IMR-90 (cell line): ENCODE measurements around the gene SLC37A1. TPM values are rescaled to one million over a fixed set of nuclear protein-coding genes. Genes with fewer than 3 reads are reported as not detected.

Source experiments
- ATAC-seq: fragments of 200-7000 bp; cut with Tn5 transposase; 2 replicates; pipeline ENCODE4 v1.9.1; 2020; ENCODE audit warnings: low read depth, mild to moderate bottlenecking, moderate library complexity
- BruUV-seq: library from RNA; stranded (reverse); fragments of 400-500 nt; replicated peaks from 2 replicates; lab custom pipeline; 2021; lab: Mats Ljungman, UMichigan
- CTCF ChIA-PET: fragments of 300-600 bp; formaldehyde crosslinking; extraction: SDS; loops from one replicate; lab custom pipeline; 2021; ENCODE audit warnings: antibody characterized with exemption; lab: Yijun Ruan, JAX
- POLR2A ChIA-PET: fragments of 300-600 bp; sonication (Branson Sonifier 250); formaldehyde crosslinking; loops from one replicate; lab custom pipeline; 2022; ENCODE audit warnings: antibody characterized with exemption; ENCODE audit not compliant: unreplicated experiment; lab: Charles Lee
- DNase-seq: peaks from one replicate; pipeline ENCODE4 v3.0.0; 2013
- H2AFZ ChIP-seq: replicated peaks from 2 replicates; pipeline ENCODE3; 2013; ENCODE audit warnings: low read length, mild to moderate bottlenecking; ENCODE audit not compliant: poor library complexity
- H2AK5ac ChIP-seq: 2 replicates; pipeline ENCODE4 v1.6.1; 2013; ENCODE audit warnings: low read depth, low read length, inconsistent platforms
- H2AK9ac ChIP-seq: replicated peaks from 2 replicates; pipeline ENCODE3; 2013; ENCODE audit warnings: mild to moderate bottlenecking, low read depth, low read length, moderate library complexity; ENCODE audit not compliant: poor library complexity
- H2BK120ac ChIP-seq: 2 replicates; pipeline ENCODE4 v1.6.1; 2013; ENCODE audit warnings: low read depth, low read length, inconsistent platforms
- H2BK15ac ChIP-seq: 3 replicates; pipeline ENCODE4 v1.6.1; 2013; ENCODE audit warnings: low read depth, low read length, inconsistent platforms
- H2BK20ac ChIP-seq: 2 replicates; pipeline ENCODE4 v1.6.1; 2013; ENCODE audit warnings: low read depth, mild to moderate bottlenecking, inconsistent platforms, low read length, moderate library complexity
- H2BK5ac ChIP-seq: 2 replicates; pipeline ENCODE4 v1.6.1; 2013; ENCODE audit warnings: mild to moderate bottlenecking, low read depth, low read length, inconsistent platforms; ENCODE audit not compliant: poor library complexity, severe bottlenecking
- H3K14ac ChIP-seq: replicated peaks from 2 replicates; pipeline ENCODE4 v1.6.1; 2013; ENCODE audit warnings: low read depth, low read length, inconsistent platforms
- H3K18ac ChIP-seq: 2 replicates; pipeline ENCODE4 v1.6.1; 2013; ENCODE audit warnings: low read depth, low read length, control low read depth
- H3K23ac ChIP-seq: 2 replicates; pipeline ENCODE4 v1.6.1; 2013; ENCODE audit warnings: low read depth, low read length, inconsistent platforms
- H3K27ac ChIP-seq: 2 replicates; pipeline ENCODE4 v1.5.1; 2013; ENCODE audit warnings: mild to moderate bottlenecking, control low read depth, low read length; ENCODE audit not compliant: insufficient read depth
- H3K27me3 ChIP-seq: 2 replicates; pipeline ENCODE4 v1.6.1; 2013; ENCODE audit warnings: low read length; ENCODE audit not compliant: control insufficient read depth, insufficient read depth
- H3K36me3 ChIP-seq: 2 replicates; pipeline ENCODE4 v1.6.1; 2013; ENCODE audit warnings: low read length, mixed read lengths; ENCODE audit not compliant: control insufficient read depth, insufficient read depth
- H3K4ac ChIP-seq: 2 replicates; pipeline ENCODE4 v1.6.1; 2013; ENCODE audit warnings: low read depth, low read length, inconsistent platforms
- H3K4me1 ChIP-seq: 2 replicates; pipeline ENCODE4 v1.6.1; 2013; ENCODE audit warnings: low read length, mixed read lengths; ENCODE audit not compliant: control insufficient read depth, insufficient read depth
- H3K4me2 ChIP-seq: 2 replicates; pipeline ENCODE4 v1.6.1; 2013; ENCODE audit warnings: low read depth, mild to moderate bottlenecking, control low read depth, low read length, moderate library complexity
- H3K4me3 ChIP-seq: 2 replicates; pipeline ENCODE4 v1.5.1; 2013; ENCODE audit warnings: low read depth, mild to moderate bottlenecking, control low read depth, low read length, moderate library complexity; ENCODE audit not compliant: insufficient read depth
- H3K56ac ChIP-seq: 2 replicates; pipeline ENCODE4 v1.6.1; 2013; ENCODE audit warnings: low read length, inconsistent platforms; ENCODE audit not compliant: insufficient read depth; ENCODE audit errors: extremely low read depth
- H3K79me1 ChIP-seq, 2 experiments: 2 replicates each; pipeline ENCODE4 v1.6.1; 2013; ENCODE audit warnings: low read length in 2 of 2, inconsistent platforms in 1 of 2, low read depth in 1 of 2
- H3K9ac ChIP-seq: 2 replicates; pipeline ENCODE4 v1.6.1; 2013; ENCODE audit warnings: low read depth, low read length, control low read depth
- H3K9me1 ChIP-seq: 2 replicates; pipeline ENCODE4 v1.6.1; 2013; ENCODE audit warnings: low read length, inconsistent platforms; ENCODE audit not compliant: insufficient read depth
- H3K9me3 ChIP-seq: 2 replicates; pipeline ENCODE4 v1.6.1; 2013; ENCODE audit warnings: low read length; ENCODE audit not compliant: control insufficient read depth, insufficient read depth
- H4K20me1 ChIP-seq: 2 replicates; pipeline ENCODE4 v1.6.1; 2013; ENCODE audit warnings: low read length, inconsistent platforms; ENCODE audit not compliant: insufficient read depth
- H4K5ac ChIP-seq: 2 replicates; pipeline ENCODE4 v1.6.1; 2013; ENCODE audit warnings: mild to moderate bottlenecking, low read depth, low read length, control low read depth
- H4K8ac ChIP-seq, 2 experiments: 2 replicates each; pipeline ENCODE4 v1.6.1; 2013; ENCODE audit warnings: low read depth in 2 of 2, low read length in 2 of 2, control low read depth in 1 of 2, inconsistent platforms in 1 of 2
- H4K91ac ChIP-seq: 2 replicates; pipeline ENCODE4 v1.6.1; 2013; ENCODE audit warnings: low read depth, low read length, inconsistent platforms; ENCODE audit not compliant: insufficient read depth
- BHLHE40 ChIP-seq: fragments of 150-350 bp; IDR thresholded peaks from 2 replicates; pipeline ENCODE4 v1.6.1; 2016; ENCODE audit warnings: mild to moderate bottlenecking, low read depth, low read length
- CHD1 ChIP-seq: IDR thresholded peaks from 2 replicates; pipeline ENCODE4 v1.6.1; 2012; ENCODE audit warnings: low read depth, low read length, improper control_type of control experiment
- FOS ChIP-seq: fragments of 150-350 bp; IDR thresholded peaks from 2 replicates; pipeline ENCODE4 v1.6.1; 2016; ENCODE audit warnings: low read depth, low read length
- MAFK ChIP-seq: IDR thresholded peaks from 2 replicates; pipeline ENCODE4 v1.6.1; 2012; ENCODE audit warnings: low read depth, low read length, improper control_type of control experiment
- MAZ ChIP-seq: IDR thresholded peaks from 2 replicates; pipeline ENCODE4 v1.6.1; 2012; ENCODE audit warnings: low read depth, mild to moderate bottlenecking, low read length, improper control_type of control experiment, moderate library complexity, borderline replicate concordance
- MXI1 ChIP-seq: IDR thresholded peaks from 2 replicates; pipeline ENCODE4 v1.6.1; 2012; ENCODE audit warnings: low read depth, mild to moderate bottlenecking, low read length, moderate library complexity, borderline replicate concordance
- NFE2L2 ChIP-seq: fragments of 150-350 bp; IDR thresholded peaks from 2 replicates; pipeline ENCODE4 v1.6.1; 2016; ENCODE audit warnings: low read depth, mild to moderate bottlenecking, low read length
- POLR2A ChIP-seq: IDR thresholded peaks from 2 replicates; pipeline ENCODE4 v1.6.1; 2012; ENCODE audit warnings: mild to moderate bottlenecking, low read depth, low read length
- RAD21 ChIP-seq: IDR thresholded peaks from 2 replicates; pipeline ENCODE4 v1.6.1; 2012; ENCODE audit warnings: low read length, improper control_type of control experiment
- RCOR1 ChIP-seq: IDR thresholded peaks from 2 replicates; pipeline ENCODE4 v1.6.1; 2012; ENCODE audit warnings: mild to moderate bottlenecking, low read length, improper control_type of control experiment; ENCODE audit not compliant: insufficient replicate concordance
- RFX5 ChIP-seq: IDR thresholded peaks from 2 replicates; pipeline ENCODE4 v1.8.0; 2012; ENCODE audit warnings: low read depth, mild to moderate bottlenecking, low read length, moderate library complexity
- SMC3 ChIP-seq: fragments of 150-350 bp; IDR thresholded peaks from 2 replicates; pipeline ENCODE4 v1.6.1; 2016; ENCODE audit warnings: low read depth, mild to moderate bottlenecking, antibody characterized with exemption, low read length, moderate library complexity
- whole genome bisulfite sequencing, 2 experiments: methylation state at CpG; one replicate each; pipeline versions ENCODE4 v1.1.5 to v1.1.7; 2013; ENCODE audit warnings: missing lambda C conversion rate in 2 of 2; ENCODE audit not compliant: insufficient read length in 1 of 2; ENCODE audit errors: extremely low coverage in 2 of 2; 5-methylcytosine and 5-hydroxymethylcytosine counted together
- dilution Hi-C: fragments of 300-500 bp; cut with HindIII; formaldehyde crosslinking; loops from one replicate; pipeline ENCODE4 v1.14.3; 2018; ENCODE audit warnings: low sequenced_read_pairs; ENCODE audit not compliant: unreplicated experiment
- in situ Hi-C: fragments of 300-500 bp; cut with MboI; formaldehyde crosslinking; loops from 3 replicates; pipeline ENCODE4 v1.14.3; 2019; ENCODE audit warnings: low sequenced_read_pairs, inconsistent platforms, mixed read lengths
- intact Hi-C: fragments of 100-400 bp; cut with micrococcal nuclease; formaldehyde crosslinking; loops from 2 replicates; pipeline ENCODE4 v1.10.0; 2022
- polyA plus RNA-seq, 3 experiments: library from polyadenylated mRNA; depleted of rRNA; stranded (reverse); fragments of >200 nt; gene quantifications; 2 replicates each; pipeline ENCODE4 v1.2.3, GENCODE V29; 2012; ENCODE audit warnings: low replicate concordance in 1 of 3
- total RNA-seq: library from RNA; depleted of rRNA; stranded (reverse); fragments of >200 nt; gene quantifications from 2 replicates; pipeline ENCODE4 v1.2.3, GENCODE V29; 2012
- TF ChIP-seq, protein P1 (sequence below): fragments of 150-350 bp; IDR thresholded peaks from 2 replicates; pipeline ENCODE4 v1.6.1; 2016; ENCODE audit warnings: low read depth, mild to moderate bottlenecking, low read length, moderate library complexity, borderline replicate concordance
- TF ChIP-seq, protein P2 (sequence below): fragments of 150-350 bp; IDR thresholded peaks from 2 replicates; pipeline ENCODE4 v1.6.1; 2017; ENCODE audit warnings: mild to moderate bottlenecking, antibody characterized with exemption, low read length, low read depth
- TF ChIP-seq, protein P3 (sequence below): conservative IDR thresholded peaks from 2 replicates; pipeline ENCODE4 v1.5.1; 2012; ENCODE audit warnings: mild to moderate bottlenecking, low read depth, low read length, improper control_type of control experiment

SLC37A1 gene
- total and polyA plus RNA-seq, 2 of the 4 experiments (the other 2 are of a cell fraction) = 0.36 to 0.48 TPM

DNA sequence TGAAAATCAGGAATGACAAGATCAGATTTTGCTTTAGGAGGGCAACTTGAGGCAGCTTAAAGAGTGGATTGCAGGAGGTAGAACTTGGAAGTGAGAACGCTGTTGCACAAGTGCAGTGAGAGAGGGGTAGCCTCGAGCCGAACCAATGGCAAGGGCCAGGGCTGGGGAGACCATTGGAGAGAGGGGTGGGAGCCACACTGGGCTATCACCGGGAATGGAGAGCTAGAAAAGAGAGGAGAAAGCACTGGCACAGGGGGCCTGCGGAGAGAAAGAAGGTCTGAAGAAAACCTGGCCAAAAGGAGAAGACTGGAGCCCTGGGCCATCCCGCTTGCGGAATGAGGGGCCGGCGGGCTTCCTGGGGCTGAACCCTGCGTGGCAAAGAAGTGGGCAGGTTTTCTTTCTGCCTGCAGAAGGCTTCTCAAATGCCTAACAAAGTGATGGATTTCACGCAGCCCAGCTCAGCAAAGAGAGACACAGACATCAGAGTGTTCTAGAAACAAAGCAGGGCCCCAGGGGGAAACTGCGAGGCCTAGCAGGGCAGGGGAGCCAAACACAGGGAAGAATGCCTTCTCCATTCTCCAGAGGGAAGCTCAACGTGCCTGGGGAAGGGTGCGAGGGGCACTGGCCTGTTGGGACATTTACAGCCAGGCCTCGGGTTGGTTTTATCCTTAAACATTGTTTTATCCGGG, 1.2 kb upstream of the SLC37A1 start:
- BruUV-seq = no TSS peak
- DNase-seq (no peak), ATAC-seq (no peak)
- Histone ChIP-seq H4K8ac (no peak overlapping the region), H2AK9ac (no peak overlapping the region), H4K5ac (no peak overlapping the region), H3K4ac (no peak overlapping the region), H3K4me3 (no peak overlapping the region), H3K14ac (no peak overlapping the region), H3K27me3 (peaks cover 30% of the 10 kb centered on the region), H3K79me1 (no peaks in the 10 kb centered on the region), H3K23ac (no peak overlapping the region), H4K20me1 (no peaks in the 10 kb centered on the region), H2BK5ac (no peak overlapping the region), H4K91ac (no peak overlapping the region), H2BK15ac (no peak overlapping the region), H3K18ac (no peak overlapping the region), H3K9ac (no peak overlapping the region), H3K9me3 (no peaks in the 10 kb centered on the region), H3K27ac (no peak overlapping the region), H3K4me1 (no peaks in the 10 kb centered on the region), H3K4me2 (no peak overlapping the region), H2BK120ac (no peak overlapping the region), H3K36me3 (no peaks in the 10 kb centered on the region), H2AK5ac (no peak overlapping the region), H3K56ac (no peak overlapping the region), H2BK20ac (no peak overlapping the region), H2AFZ (no peak overlapping the region), H3K9me1 (no peaks in the 10 kb centered on the region)
- POLR2A ChIA-PET = no interaction called here
- TF ChIP-seq RFX5 (no peak), MAFK (no peak), POLR2A (no peak), NFE2L2 (no peak), MAZ (no peak), MXI1 (no peak), SMC3 (no peak), RAD21 (no peak), BHLHE40 (no peak), FOS (no peak), RCOR1 (no peak), CHD1 (no peak)
- TF ChIP-seq, protein P1, sequence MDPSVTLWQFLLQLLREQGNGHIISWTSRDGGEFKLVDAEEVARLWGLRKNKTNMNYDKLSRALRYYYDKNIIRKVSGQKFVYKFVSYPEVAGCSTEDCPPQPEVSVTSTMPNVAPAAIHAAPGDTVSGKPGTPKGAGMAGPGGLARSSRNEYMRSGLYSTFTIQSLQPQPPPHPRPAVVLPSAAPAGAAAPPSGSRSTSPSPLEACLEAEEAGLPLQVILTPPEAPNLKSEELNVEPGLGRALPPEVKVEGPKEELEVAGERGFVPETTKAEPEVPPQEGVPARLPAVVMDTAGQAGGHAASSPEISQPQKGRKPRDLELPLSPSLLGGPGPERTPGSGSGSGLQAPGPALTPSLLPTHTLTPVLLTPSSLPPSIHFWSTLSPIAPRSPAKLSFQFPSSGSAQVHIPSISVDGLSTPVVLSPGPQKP = no peak
- TF ChIP-seq, protein P2, sequence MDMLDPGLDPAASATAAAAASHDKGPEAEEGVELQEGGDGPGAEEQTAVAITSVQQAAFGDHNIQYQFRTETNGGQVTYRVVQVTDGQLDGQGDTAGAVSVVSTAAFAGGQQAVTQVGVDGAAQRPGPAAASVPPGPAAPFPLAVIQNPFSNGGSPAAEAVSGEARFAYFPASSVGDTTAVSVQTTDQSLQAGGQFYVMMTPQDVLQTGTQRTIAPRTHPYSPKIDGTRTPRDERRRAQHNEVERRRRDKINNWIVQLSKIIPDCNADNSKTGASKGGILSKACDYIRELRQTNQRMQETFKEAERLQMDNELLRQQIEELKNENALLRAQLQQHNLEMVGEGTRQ = no peak
- TF ChIP-seq, protein P3, sequence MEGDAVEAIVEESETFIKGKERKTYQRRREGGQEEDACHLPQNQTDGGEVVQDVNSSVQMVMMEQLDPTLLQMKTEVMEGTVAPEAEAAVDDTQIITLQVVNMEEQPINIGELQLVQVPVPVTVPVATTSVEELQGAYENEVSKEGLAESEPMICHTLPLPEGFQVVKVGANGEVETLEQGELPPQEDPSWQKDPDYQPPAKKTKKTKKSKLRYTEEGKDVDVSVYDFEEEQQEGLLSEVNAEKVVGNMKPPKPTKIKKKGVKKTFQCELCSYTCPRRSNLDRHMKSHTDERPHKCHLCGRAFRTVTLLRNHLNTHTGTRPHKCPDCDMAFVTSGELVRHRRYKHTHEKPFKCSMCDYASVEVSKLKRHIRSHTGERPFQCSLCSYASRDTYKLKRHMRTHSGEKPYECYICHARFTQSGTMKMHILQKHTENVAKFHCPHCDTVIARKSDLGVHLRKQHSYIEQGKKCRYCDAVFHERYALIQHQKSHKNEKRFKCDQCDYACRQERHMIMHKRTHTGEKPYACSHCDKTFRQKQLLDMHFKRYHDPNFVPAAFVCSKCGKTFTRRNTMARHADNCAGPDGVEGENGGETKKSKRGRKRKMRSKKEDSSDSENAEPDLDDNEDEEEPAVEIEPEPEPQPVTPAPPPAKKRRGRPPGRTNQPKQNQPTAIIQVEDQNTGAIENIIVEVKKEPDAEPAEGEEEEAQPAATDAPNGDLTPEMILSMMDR = no peak
- intact Hi-C loops = no loop called here
- dilution Hi-C loops = no loop called here
- WGBS, 2 experiments = 92% methylated on average over 9 of the region's 16 CpGs; no CpG with 5 or more reads in 1 of the 2 experiments
- CTCF ChIA-PET = interaction anchor here (0.6 to 0.7 kb wide), 2 partner anchors 110 to 899 kb away, joined by 3 to 5 read pairs; no protein-coding TSS in a partner anchor
- in situ Hi-C loops = no loop called here
